Fibroblast of lung (primary cell): ENCODE measurements around the gene ACTR1B. TPM values are rescaled to one million over a fixed set of nuclear protein-coding genes. Genes with fewer than 3 reads are reported as not detected.
"Not testable (repeated sequence)": the region's sequence is repeated elsewhere in the genome, so short reads cannot be mapped to it uniquely, and the experiment has no call there.

Source experiments
- DNase-seq, 2 donors: peaks; one replicate each; pipeline versions ENCODE4 v3.0.0 to v3.0.0-alpha.2; 2010; ENCODE audit warnings: low read depth in 2 of 2
- H2AFZ ChIP-seq: 2 replicates; pipeline ENCODE4 v1.5.1; 2012; ENCODE audit warnings: low read length, control low read depth, inconsistent platforms
- H3K27ac ChIP-seq: 2 replicates; pipeline ENCODE4 v1.5.1; 2011; ENCODE audit warnings: low read length, control low read depth; ENCODE audit not compliant: insufficient read depth
- H3K27me3 ChIP-seq: 2 replicates; pipeline ENCODE4 v1.5.1; 2011; ENCODE audit warnings: mild to moderate bottlenecking, low read length; ENCODE audit not compliant: control insufficient read depth, insufficient read depth
- H3K36me3 ChIP-seq: 2 replicates; pipeline ENCODE4 v1.5.1; 2011; ENCODE audit warnings: low read length; ENCODE audit not compliant: control insufficient read depth, insufficient read depth
- H3K4me1 ChIP-seq: 2 replicates; pipeline ENCODE4 v1.5.1; 2011; ENCODE audit warnings: low read length; ENCODE audit not compliant: control insufficient read depth, insufficient read depth; ENCODE audit errors: extremely low read depth
- H3K4me2 ChIP-seq: 2 replicates; pipeline ENCODE4 v1.5.1; 2011; ENCODE audit warnings: low read length, control low read depth; ENCODE audit not compliant: insufficient read depth; ENCODE audit errors: extremely low read depth
- H3K4me3 ChIP-seq, 4 experiments: fragments of 200-600 bp in 1 of 4; sonication (generic) in 1 of 4; replicated peaks in 1 of 4; 2 replicates each; pipeline ENCODE4 v1.5.1; 2011 to 2016; ENCODE audit warnings: low read length in 4 of 4, low read depth in 3 of 4, mild to moderate bottlenecking in 3 of 4, control low read depth in 2 of 4, inconsistent platforms in 1 of 4, mixed read lengths in 1 of 4; ENCODE audit not compliant: insufficient read depth in 1 of 4; ENCODE audit errors: control extremely low read depth in 1 of 4
- H3K79me2 ChIP-seq: 2 replicates; pipeline ENCODE4 v1.5.1; 2012; ENCODE audit warnings: mild to moderate bottlenecking, low read length, inconsistent platforms; ENCODE audit not compliant: control insufficient read depth, insufficient read depth
- H3K9ac ChIP-seq: 2 replicates; pipeline ENCODE4 v1.5.1; 2011; ENCODE audit warnings: mild to moderate bottlenecking, low read length, control low read depth; ENCODE audit not compliant: insufficient read depth
- H3K9me3 ChIP-seq: 2 replicates; pipeline ENCODE4 v1.5.1; 2012; ENCODE audit warnings: low read depth, low read length; ENCODE audit not compliant: control insufficient read depth, insufficient read depth
- H4K20me1 ChIP-seq: 2 replicates; pipeline ENCODE4 v1.5.1; 2011; ENCODE audit warnings: low read length; ENCODE audit not compliant: control insufficient read depth, insufficient read depth; ENCODE audit errors: extremely low read depth
- CTCF ChIP-seq, 2 donors: IDR thresholded peaks in 1 of 2; conservative IDR thresholded peaks in 1 of 2; 1 replicate in 1 of 2; 2 replicates in 1 of 2; pipeline ENCODE4 v1.5.1; 2011 to 2012; ENCODE audit warnings: low read length in 2 of 2, control low read depth in 1 of 2, inconsistent platforms in 1 of 2, low read depth in 1 of 2, mild to moderate bottlenecking in 1 of 2
- EZH2 ChIP-seq: IDR thresholded peaks from 2 replicates; pipeline ENCODE4 v1.5.1; 2012; ENCODE audit warnings: low read length, control low read depth, mild to moderate bottlenecking; ENCODE audit errors: missing control alignments
- polyA minus RNA-seq: library from RNA; depleted of rRNA, polyadenylated mRNA; stranded (reverse); fragments of >200 nt; gene quantifications from 2 replicates; pipeline ENCODE4 v1.2.3, GENCODE V29; 2011; ENCODE audit warnings: low replicate concordance
- polyA plus RNA-seq, 2 donors: library from polyadenylated mRNA; depleted of rRNA in 1 of 2; stranded (reverse) in 1 of 2; unstranded in 1 of 2; fragments of >200 nt; gene quantifications; 2 replicates each; pipeline ENCODE4 v1.2.1, GENCODE V29; 2011 to 2012; ENCODE audit warnings: missing spikeins in 1 of 2
- total RNA-seq: library from RNA; depleted of rRNA; stranded (reverse); fragments of >200 nt; gene quantifications from 2 replicates; pipeline ENCODE4 v1.2.1, GENCODE V29; 2014

The ACTR1B gene
- total RNA-seq (38.8 and 69.9 TPM in 2 replicates), polyA plus RNA-seq (38.3 and 40.8 TPM in 2 replicates), polyA minus RNA-seq (114 and 133 TPM in 2 replicates)
- 54.1 and 62.6 TPM in 2 replicates for polyA plus RNA-seq (2012)

DNA sequence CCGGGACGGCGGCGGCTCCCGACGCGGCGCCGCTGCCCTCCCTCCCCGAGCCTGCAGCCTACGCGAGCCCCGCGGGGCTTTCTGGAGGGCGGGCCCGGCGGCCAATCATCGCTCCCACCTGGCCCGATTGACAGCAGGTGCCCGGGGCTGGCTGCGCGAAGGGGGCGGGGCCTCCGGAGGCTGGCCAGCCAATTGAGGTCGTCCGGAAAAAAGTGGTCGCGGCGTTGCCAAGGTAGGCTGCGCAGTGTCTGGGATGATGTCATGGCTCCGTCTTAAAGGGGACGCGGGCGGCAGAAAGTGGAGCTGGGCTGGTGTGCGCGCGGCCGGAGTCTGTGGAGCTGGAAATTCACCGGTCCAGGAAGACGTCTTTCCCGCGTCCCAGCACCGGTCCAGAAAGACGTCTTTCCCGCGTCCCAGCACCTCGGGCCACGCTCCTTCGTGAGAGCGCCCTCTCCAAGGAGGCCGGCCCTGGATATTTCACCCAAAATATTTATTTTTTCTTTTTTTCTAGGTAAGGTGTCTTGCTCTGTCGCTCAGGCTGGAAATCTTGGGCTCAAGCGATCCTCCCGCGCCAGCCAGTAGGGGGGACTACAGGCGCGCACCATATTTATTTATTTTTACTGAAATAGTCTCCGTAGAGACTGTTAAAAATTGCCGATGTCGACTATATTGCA is at the start of gene ACTR1B:
Gene ACTR1B, minus strand, starts transcription at position 83 of the 674 bp plus-strand sequence. CDS start 154 bp downstream, outside the sequence.
- Histone ChIP-seq H3K27ac (peak within 1 kb of the TSS; percentile 97), H3K27me3 (no peaks in the 10 kb centered on the region), H3K9ac (peak within 1 kb of the TSS; percentile 96), H3K4me2 (peak within 1 kb of the TSS; percentile 84), H3K4me3 (peak within 1 kb of the TSS; percentile 61 to 92 (median 80)), H3K4me1 (peaks cover 11% of the 10 kb centered on the region), H3K9me3 (no peaks in the 10 kb centered on the region), H3K79me2 (peaks cover 33% of the 10 kb centered on the region), H3K36me3 (peaks cover 9% of the 10 kb centered on the region), H2AFZ (peak within 1 kb of the TSS; percentile 71), H4K20me1 (no peaks in the 10 kb centered on the region)
- peak; percentile 59 to 66 for TF ChIP-seq CTCF (conservative IDR thresholded peaks at IDR 0.05 in 1 of 2, IDR thresholded peaks at IDR 0.05 in 1 of 2; ENCODE audit: low read depth in 1 of 2, low read length in 2 of 2)
- no peak for TF ChIP-seq EZH2
- DNase-seq, result peak; percentile 97 to 98

DNA sequence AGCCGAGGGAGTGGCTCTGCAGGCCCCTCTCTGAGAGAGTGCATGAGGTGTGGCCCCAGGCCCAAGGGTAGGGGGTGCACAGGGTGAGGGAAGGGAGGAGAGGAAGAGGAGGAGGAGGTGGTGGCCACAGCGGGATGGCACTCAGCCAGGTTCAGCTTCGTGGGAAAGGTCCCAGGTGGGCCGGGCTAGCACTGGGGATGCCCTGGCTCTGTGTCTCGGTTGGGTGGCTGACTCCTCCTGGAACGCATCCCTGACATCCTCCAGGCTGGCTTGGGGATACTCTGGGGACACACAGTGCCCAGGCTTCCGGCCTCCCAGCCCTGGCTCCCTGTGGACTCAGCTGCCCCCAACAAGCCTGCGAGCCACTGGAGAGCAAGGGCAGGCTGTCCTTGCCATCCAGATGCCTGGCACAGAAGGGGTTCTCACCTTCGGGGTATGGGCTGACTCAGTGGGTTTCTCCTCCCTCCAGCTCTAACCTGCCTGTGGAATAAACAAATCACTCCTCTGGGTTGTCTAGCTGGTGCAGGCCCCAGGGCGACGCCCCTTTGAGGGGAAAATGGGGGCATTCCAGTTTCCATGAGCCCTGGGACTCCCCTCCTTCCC is 49.0 kb upstream of the ACTR1B start:
- no peak for DNase-seq
- TF ChIP-seq EZH2 (no peak), CTCF (conservative IDR thresholded peaks at IDR 0.05 in 1 of 2, IDR thresholded peaks at IDR 0.05 in 1 of 2; ENCODE audit: low read depth in 1 of 2, low read length in 2 of 2) (no peak)
- no peak overlapping the region for H2AFZ ChIP-seq
- H3K9ac ChIP-seq, result no peak overlapping the region
- no peak overlapping the region for H3K27ac ChIP-seq
- H4K20me1 ChIP-seq, result no peaks in the 10 kb centered on the region
- H3K27me3 ChIP-seq, result peaks cover 6% of the 10 kb centered on the region
- no peaks in the 10 kb centered on the region for H3K79me2 ChIP-seq
- H3K4me3 ChIP-seq, result no peak overlapping the region
- no peaks in the 10 kb centered on the region for H3K4me1 ChIP-seq
- no peaks in the 10 kb centered on the region for H3K36me3 ChIP-seq
- H3K9me3 ChIP-seq, result no peaks in the 10 kb centered on the region
- no peak overlapping the region for H3K4me2 ChIP-seq

DNA sequence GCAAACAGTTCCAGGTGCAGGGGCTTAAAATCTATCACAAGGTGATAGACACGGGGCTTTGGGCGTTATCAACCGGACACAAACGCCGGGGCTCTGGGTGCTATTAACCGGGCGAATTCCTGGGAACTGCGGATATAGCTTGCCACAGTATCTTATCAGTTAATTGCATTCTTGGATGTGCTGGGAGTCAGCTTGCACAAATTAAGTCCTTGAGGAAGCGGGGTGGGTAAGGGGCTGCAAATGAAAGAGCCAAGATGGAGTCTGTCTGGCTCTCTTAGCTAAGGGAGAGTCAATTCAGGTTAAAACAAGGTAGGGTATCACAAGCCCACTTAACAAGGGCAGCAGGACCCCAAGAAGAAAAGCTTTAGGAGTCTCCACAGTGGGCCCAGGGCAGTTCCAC is 48.3 kb upstream of the ACTR1B start:
- H3K4me1 ChIP-seq, H3K36me3 ChIP-seq, H4K20me1 ChIP-seq, H3K4me2 ChIP-seq, H3K9me3 ChIP-seq, H3K79me2 ChIP-seq, H2AFZ ChIP-seq, H3K27ac ChIP-seq, DNase-seq, H3K9ac ChIP-seq, H3K4me3 ChIP-seq, H3K27me3 ChIP-seq: not testable (repeated sequence)
